ENCODE results near the gene CCZ1B. TPM values are rescaled to one million over a fixed set of nuclear protein-coding genes. Genes with fewer than 3 reads are reported as not detected.
"Not testable (repeated sequence)": the region's sequence is repeated elsewhere in the genome, so short reads cannot be mapped to it uniquely, and the experiment has no call there.

CCZ1B gene
- 132 TPM for total RNA-seq

- DNase-seq, result peak; percentile 62
Measured at GRCh38 chr7:6826151-6826550, at the start of gene CCZ1B. Gene CCZ1B (minus strand): TSS chr7:6826275. CDS start chr7:6826197, 78 bp downstream.

- not testable (repeated sequence) for DNase-seq
Measured at GRCh38 chr7:6875022-6875421, 48.9 kb upstream of the CCZ1B start.

GRCh38 chr7:6872246-6872945 is 46.3 kb upstream of the CCZ1B start:
- DNase-seq, result not testable (repeated sequence)

- DNase-seq, result not testable (repeated sequence)
Measured at GRCh38 chr7:6871421-6872144, 45.5 kb upstream of the CCZ1B start.

- not testable (repeated sequence) for DNase-seq
Measured at GRCh38 chr7:6864751-6865150, 38.7 kb upstream of the CCZ1B start.

GRCh38 chr7:6864188-6864587 is 38.1 kb upstream of the CCZ1B start:
- not testable (repeated sequence) for DNase-seq

GRCh38 chr7:6862876-6863275 is 36.8 kb upstream of the CCZ1B start:
- DNase-seq, result not testable (repeated sequence)

GRCh38 chr7:6857721-6858314 is 31.7 kb upstream of the CCZ1B start:
- not testable (repeated sequence) for DNase-seq

GRCh38 chr7:6855563-6856131 is 29.6 kb upstream of the CCZ1B start:
- not testable (repeated sequence) for DNase-seq

- not testable (repeated sequence) for DNase-seq
Measured at GRCh38 chr7:6854747-6855562, 28.9 kb upstream of the CCZ1B start.

- not testable (repeated sequence) for DNase-seq
Measured at GRCh38 chr7:6853681-6854080, 27.6 kb upstream of the CCZ1B start.

GRCh38 chr7:6849127-6849526 is 23.1 kb upstream of the CCZ1B start:
- not testable (repeated sequence) for DNase-seq

GRCh38 chr7:6847751-6848150 is 21.7 kb upstream of the CCZ1B start:
- not testable (repeated sequence) for DNase-seq

GRCh38 chr7:6845971-6846449 is 19.9 kb upstream of the CCZ1B start:
- DNase-seq, result not testable (repeated sequence)

GRCh38 chr7:6843654-6844053 is 17.6 kb upstream of the CCZ1B start:
- not testable (repeated sequence) for DNase-seq

GRCh38 chr7:6843092-6843491 is 17.0 kb upstream of the CCZ1B start:
- DNase-seq, result not testable (repeated sequence)

GRCh38 chr7:6842278-6842921 is 16.3 kb upstream of the CCZ1B start:
- not testable (repeated sequence) for DNase-seq

GRCh38 chr7:6837081-6837480 is 11.0 kb upstream of the CCZ1B start:
- not testable (repeated sequence) for DNase-seq

- not testable (repeated sequence) for DNase-seq
Measured at GRCh38 chr7:6835521-6835920, 9.4 kb upstream of the CCZ1B start.

GRCh38 chr7:6833636-6834035 is 7.6 kb upstream of the CCZ1B start:
- no peak for DNase-seq

Measured in occipital lobe (tissue), 2 donors.